ENCODE data around the gene FN3K. TPM values are rescaled to one million over a fixed set of nuclear protein-coding genes. Genes with fewer than 3 reads are reported as not detected.
"Not testable (repeated sequence)": the region's sequence is repeated elsewhere in the genome, so short reads cannot be mapped to it uniquely, and the experiment has no call there.

Gene FN3K
- total RNA-seq, 1 donor, result 0.73 TPM

- H3K4me3 ChIP-seq (ENCODE audit: low read length), result no peak overlapping the region
- H3K4me1 ChIP-seq (ENCODE audit: insufficient read depth, low read length), result no peaks in the 10 kb centered on the region
- H3K27me3 ChIP-seq (ENCODE audit: insufficient read depth, low read length), result no peaks in the 10 kb centered on the region
- no peaks in the 10 kb centered on the region for H3K9me3 ChIP-seq (ENCODE audit: low read depth, low read length)
Observed at GRCh38 chr17:82769041-82769440, 33.6 kb downstream of the FN3K start.

- Histone ChIP-seq H3K27me3 (ENCODE audit: insufficient read depth, low read length) (no peaks in the 10 kb centered on the region), H3K4me3 (ENCODE audit: low read length) (no peak overlapping the region), H3K9me3 (ENCODE audit: low read depth, low read length) (no peaks in the 10 kb centered on the region), H3K4me1 (ENCODE audit: insufficient read depth, low read length) (peaks cover 17% of the 10 kb centered on the region)
Observed at GRCh38 chr17:82772026-82772425, 36.6 kb downstream of the FN3K start.

- not testable (repeated sequence) for H3K9me3 ChIP-seq (ENCODE audit: low read depth, low read length); H3K27me3 ChIP-seq (ENCODE audit: insufficient read depth, low read length); H3K4me3 ChIP-seq (ENCODE audit: low read length)
- H3K4me1 ChIP-seq (ENCODE audit: insufficient read depth, low read length), result peaks cover 17% of the 10 kb centered on the region
Observed at GRCh38 chr17:82774456-82774855, 39.0 kb downstream of the FN3K start.

GRCh38 chr17:82775001-82775823, 39.8 kb downstream of the FN3K start:
- Histone ChIP-seq H3K9me3 (ENCODE audit: low read depth, low read length) (no peaks in the 10 kb centered on the region), H3K27me3 (ENCODE audit: insufficient read depth, low read length) (no peaks in the 10 kb centered on the region), H3K4me1 (ENCODE audit: insufficient read depth, low read length) (peaks cover 17% of the 10 kb centered on the region), H3K4me3 (ENCODE audit: low read length) (no peak overlapping the region)

GRCh38 chr17:82776454-82776853, 41.0 kb downstream of the FN3K start:
- Histone ChIP-seq H3K4me3 (ENCODE audit: low read length) (no peak overlapping the region), H3K27me3 (ENCODE audit: insufficient read depth, low read length) (no peaks in the 10 kb centered on the region), H3K9me3 (ENCODE audit: low read depth, low read length) (no peaks in the 10 kb centered on the region), H3K4me1 (ENCODE audit: insufficient read depth, low read length) (peaks cover 17% of the 10 kb centered on the region)

GRCh38 chr17:82777778-82778375, 42.5 kb downstream of the FN3K start:
- not testable (repeated sequence) for H3K9me3 ChIP-seq (ENCODE audit: low read depth, low read length); H3K4me3 ChIP-seq (ENCODE audit: low read length); H3K27me3 ChIP-seq (ENCODE audit: insufficient read depth, low read length)
- H3K4me1 ChIP-seq (ENCODE audit: insufficient read depth, low read length), result peaks cover 28% of the 10 kb centered on the region

- no peaks in the 10 kb centered on the region for H3K9me3 ChIP-seq (ENCODE audit: low read depth, low read length)
- no peaks in the 10 kb centered on the region for H3K27me3 ChIP-seq (ENCODE audit: insufficient read depth, low read length)
- H3K4me1 ChIP-seq (ENCODE audit: insufficient read depth, low read length), result peaks cover 28% of the 10 kb centered on the region
- no peak overlapping the region for H3K4me3 ChIP-seq (ENCODE audit: low read length)
Observed at GRCh38 chr17:82779541-82779940, 44.1 kb downstream of the FN3K start.

GRCh38 chr17:82780195-82780594, 44.8 kb downstream of the FN3K start:
- H3K4me1 ChIP-seq (ENCODE audit: insufficient read depth, low read length), result peaks cover 21% of the 10 kb centered on the region
- no peaks in the 10 kb centered on the region for H3K9me3 ChIP-seq (ENCODE audit: low read depth, low read length)
- H3K4me3 ChIP-seq (ENCODE audit: low read length), result no peak overlapping the region
- H3K27me3 ChIP-seq (ENCODE audit: insufficient read depth, low read length), result no peaks in the 10 kb centered on the region

- Histone ChIP-seq H3K4me1 (ENCODE audit: insufficient read depth, low read length) (peaks cover 14% of the 10 kb centered on the region), H3K4me3 (ENCODE audit: low read length) (no peak overlapping the region), H3K27me3 (ENCODE audit: insufficient read depth, low read length) (no peaks in the 10 kb centered on the region), H3K9me3 (ENCODE audit: low read depth, low read length) (no peaks in the 10 kb centered on the region)
Observed at GRCh38 chr17:82780971-82781893, 45.8 kb downstream of the FN3K start.

GRCh38 chr17:82781894-82782274, 46.5 kb downstream of the FN3K start:
- H3K4me3 ChIP-seq (ENCODE audit: low read length), result no peak overlapping the region
- H3K4me1 ChIP-seq (ENCODE audit: insufficient read depth, low read length), result peaks cover 11% of the 10 kb centered on the region
- H3K27me3 ChIP-seq (ENCODE audit: insufficient read depth, low read length), result no peaks in the 10 kb centered on the region
- H3K9me3 ChIP-seq (ENCODE audit: low read depth, low read length), result no peaks in the 10 kb centered on the region

- no peak overlapping the region for H3K4me3 ChIP-seq (ENCODE audit: low read length)
- H3K4me1 ChIP-seq (ENCODE audit: insufficient read depth, low read length), result peaks cover 11% of the 10 kb centered on the region
- H3K9me3 ChIP-seq (ENCODE audit: low read depth, low read length), result no peaks in the 10 kb centered on the region
- no peaks in the 10 kb centered on the region for H3K27me3 ChIP-seq (ENCODE audit: insufficient read depth, low read length)
Observed at GRCh38 chr17:82782657-82783207, 47.3 kb downstream of the FN3K start.

- H3K27me3 ChIP-seq (ENCODE audit: insufficient read depth, low read length), result no peaks in the 10 kb centered on the region
- H3K4me1 ChIP-seq (ENCODE audit: insufficient read depth, low read length), result peaks cover 11% of the 10 kb centered on the region
- H3K4me3 ChIP-seq (ENCODE audit: low read length), result no peak overlapping the region
- no peaks in the 10 kb centered on the region for H3K9me3 ChIP-seq (ENCODE audit: low read depth, low read length)
Observed at GRCh38 chr17:82783498-82783897, 48.1 kb downstream of the FN3K start.

GRCh38 chr17:82785581-82785980, 50.2 kb downstream of the FN3K start:
- not testable (repeated sequence) for H3K27me3 ChIP-seq (ENCODE audit: insufficient read depth, low read length); H3K9me3 ChIP-seq (ENCODE audit: low read depth, low read length); H3K4me3 ChIP-seq (ENCODE audit: low read length)
- H3K4me1 ChIP-seq (ENCODE audit: insufficient read depth, low read length), result peaks cover 11% of the 10 kb centered on the region

- Histone ChIP-seq H3K9me3 (ENCODE audit: low read depth, low read length) (no peaks in the 10 kb centered on the region), H3K4me3 (ENCODE audit: low read length) (no peak overlapping the region), H3K4me1 (ENCODE audit: insufficient read depth, low read length) (peaks cover 11% of the 10 kb centered on the region), H3K27me3 (ENCODE audit: insufficient read depth, low read length) (no peaks in the 10 kb centered on the region)
Observed at GRCh38 chr17:82786427-82786826, 51.0 kb downstream of the FN3K start.

Measured in mononuclear cell (primary cell).